Measurements from ENCODE around the gene USP13.

DNA sequence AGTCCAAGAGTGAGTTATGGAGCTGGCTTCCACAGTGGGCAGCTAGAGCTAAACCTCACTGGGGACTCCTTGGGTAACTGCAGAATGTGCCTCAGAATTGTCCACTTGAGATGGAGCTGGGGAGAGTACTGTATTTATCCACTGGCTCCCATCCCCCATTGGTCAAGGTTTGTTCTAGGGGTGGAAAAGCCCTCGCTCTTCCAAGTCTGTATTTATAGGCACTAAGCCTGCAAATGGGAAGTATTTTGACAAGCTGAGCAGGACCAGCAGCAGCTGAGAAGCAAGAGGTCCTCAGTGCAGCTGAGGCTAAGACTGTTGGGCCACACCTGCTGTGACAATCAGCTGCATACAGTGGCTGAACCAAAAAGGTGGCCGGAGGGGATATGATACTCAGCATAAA lies 5.8 kb downstream of the USP13 start:
- no peak for TF ChIP-seq EZH2 (IDR thresholded peaks at IDR 0.05; ENCODE audit: borderline replicate concordance, low read depth, low read length, poor library complexity, severe bottlenecking)
- TF ChIP-seq, protein P1, sequence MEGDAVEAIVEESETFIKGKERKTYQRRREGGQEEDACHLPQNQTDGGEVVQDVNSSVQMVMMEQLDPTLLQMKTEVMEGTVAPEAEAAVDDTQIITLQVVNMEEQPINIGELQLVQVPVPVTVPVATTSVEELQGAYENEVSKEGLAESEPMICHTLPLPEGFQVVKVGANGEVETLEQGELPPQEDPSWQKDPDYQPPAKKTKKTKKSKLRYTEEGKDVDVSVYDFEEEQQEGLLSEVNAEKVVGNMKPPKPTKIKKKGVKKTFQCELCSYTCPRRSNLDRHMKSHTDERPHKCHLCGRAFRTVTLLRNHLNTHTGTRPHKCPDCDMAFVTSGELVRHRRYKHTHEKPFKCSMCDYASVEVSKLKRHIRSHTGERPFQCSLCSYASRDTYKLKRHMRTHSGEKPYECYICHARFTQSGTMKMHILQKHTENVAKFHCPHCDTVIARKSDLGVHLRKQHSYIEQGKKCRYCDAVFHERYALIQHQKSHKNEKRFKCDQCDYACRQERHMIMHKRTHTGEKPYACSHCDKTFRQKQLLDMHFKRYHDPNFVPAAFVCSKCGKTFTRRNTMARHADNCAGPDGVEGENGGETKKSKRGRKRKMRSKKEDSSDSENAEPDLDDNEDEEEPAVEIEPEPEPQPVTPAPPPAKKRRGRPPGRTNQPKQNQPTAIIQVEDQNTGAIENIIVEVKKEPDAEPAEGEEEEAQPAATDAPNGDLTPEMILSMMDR (conservative IDR thresholded peaks at IDR 0.05; ENCODE audit: low read depth, low read length), result no peak
